ENCODE measurements around the gene ROBO1. TPM values are rescaled to one million over a fixed set of nuclear protein-coding genes. Genes with fewer than 3 reads are reported as not detected.

Gene ROBO1
- total RNA-seq, 2 donors from 2014 or later, result not detected

- H3K27ac Mint-ChIP-seq, result no peak overlapping the region
- no peak for ATAC-seq
These were observed 114.5 kb downstream of the ROBO1 start for GRCh38 chr3:79653266-79653830.

GRCh38 chr3:79651536-79652065 is 116.2 kb downstream of the ROBO1 start:
- no peaks in the 10 kb centered on the region for H3K9me3 ChIP-seq (ENCODE audit: control insufficient read depth, low read length, poor library complexity, severe bottlenecking)

More at GRCh38 chr3:79653266-79653830, 114.5 kb downstream of the ROBO1 start:
- Mint-ChIP-seq H3K4me3 (no peak overlapping the region), H3K4me1 (no peaks in the 10 kb centered on the region), H3K36me3 (ENCODE audit: low read depth) (no peaks in the 10 kb centered on the region), H3K27me3 (no peaks in the 10 kb centered on the region)
- H3K9me3 ChIP-seq (ENCODE audit: control insufficient read depth, low read length, poor library complexity, severe bottlenecking), result no peaks in the 10 kb centered on the region
- no peak for DNase-seq

GRCh38 chr3:79639855-79640254 is 127.9 kb downstream of the ROBO1 start:
- DNase-seq (no peak), ATAC-seq (no peak)
- Mint-ChIP-seq H3K27me3 (no peaks in the 10 kb centered on the region), H3K27ac (no peak overlapping the region), H3K36me3 (ENCODE audit: low read depth) (no peaks in the 10 kb centered on the region), H3K4me3 (no peak overlapping the region), H3K4me1 (no peaks in the 10 kb centered on the region)
- H3K9me3 ChIP-seq (ENCODE audit: control insufficient read depth, low read length, poor library complexity, severe bottlenecking), result no peaks in the 10 kb centered on the region

More at GRCh38 chr3:79651536-79652065, 116.2 kb downstream of the ROBO1 start:
- H3K4me1 Mint-ChIP-seq, result no peaks in the 10 kb centered on the region
- no peaks in the 10 kb centered on the region for H3K36me3 Mint-ChIP-seq (ENCODE audit: low read depth)
- ATAC-seq, result no peak
- no peak overlapping the region for H3K4me3 Mint-ChIP-seq
- no peak for DNase-seq
- H3K27me3 Mint-ChIP-seq, result no peaks in the 10 kb centered on the region
- H3K27ac Mint-ChIP-seq, result no peak overlapping the region

- no peaks in the 10 kb centered on the region for H3K27me3 Mint-ChIP-seq
- no peak overlapping the region for H3K4me3 Mint-ChIP-seq
- no peak overlapping the region for H3K27ac Mint-ChIP-seq
- H3K9me3 ChIP-seq (ENCODE audit: control insufficient read depth, low read length, poor library complexity, severe bottlenecking), result no peaks in the 10 kb centered on the region
- no peaks in the 10 kb centered on the region for H3K4me1 Mint-ChIP-seq
- DNase-seq (no peak), ATAC-seq (no peak)
- H3K36me3 Mint-ChIP-seq (ENCODE audit: low read depth), result no peaks in the 10 kb centered on the region
These were observed 131.4 kb downstream of the ROBO1 start for GRCh38 chr3:79636372-79636771.

GRCh38 chr3:79632842-79633241 is 135.0 kb downstream of the ROBO1 start:
- H3K9me3 ChIP-seq (ENCODE audit: control insufficient read depth, low read length, poor library complexity, severe bottlenecking), result no peaks in the 10 kb centered on the region
- ATAC-seq (no peak), DNase-seq (no peak)
- no peaks in the 10 kb centered on the region for H3K27me3 Mint-ChIP-seq
- no peak overlapping the region for H3K27ac Mint-ChIP-seq
- no peak overlapping the region for H3K4me3 Mint-ChIP-seq
- H3K4me1 Mint-ChIP-seq, result no peaks in the 10 kb centered on the region
- no peaks in the 10 kb centered on the region for H3K36me3 Mint-ChIP-seq (ENCODE audit: low read depth)

GRCh38 chr3:79618883-79619282 is 148.9 kb downstream of the ROBO1 start:
- ATAC-seq (no peak), DNase-seq (no peak)
- H3K36me3 Mint-ChIP-seq (ENCODE audit: low read depth), result no peaks in the 10 kb centered on the region
- no peak overlapping the region for H3K4me3 Mint-ChIP-seq
- H3K4me1 Mint-ChIP-seq, result no peaks in the 10 kb centered on the region
- H3K9me3 ChIP-seq (ENCODE audit: control insufficient read depth, low read length, poor library complexity, severe bottlenecking), result no peaks in the 10 kb centered on the region
- no peak overlapping the region for H3K27ac Mint-ChIP-seq
- H3K27me3 Mint-ChIP-seq, result no peaks in the 10 kb centered on the region

GRCh38 chr3:79606414-79606813 is 161.4 kb downstream of the ROBO1 start:
- Mint-ChIP-seq H3K27me3 (no peaks in the 10 kb centered on the region), H3K4me1 (no peaks in the 10 kb centered on the region), H3K4me3 (no peak overlapping the region), H3K36me3 (ENCODE audit: low read depth) (no peaks in the 10 kb centered on the region), H3K27ac (no peak overlapping the region)
- DNase-seq (no peak), ATAC-seq (no peak)
- no peaks in the 10 kb centered on the region for H3K9me3 ChIP-seq (ENCODE audit: control insufficient read depth, low read length, poor library complexity, severe bottlenecking)

GRCh38 chr3:79604681-79605080 is 163.1 kb downstream of the ROBO1 start:
- ATAC-seq (no peak), DNase-seq (no peak)
- H3K4me1 Mint-ChIP-seq, result no peaks in the 10 kb centered on the region
- H3K4me3 Mint-ChIP-seq, result no peak overlapping the region
- no peak overlapping the region for H3K27ac Mint-ChIP-seq
- no peaks in the 10 kb centered on the region for H3K36me3 Mint-ChIP-seq (ENCODE audit: low read depth)
- H3K27me3 Mint-ChIP-seq, result no peaks in the 10 kb centered on the region
- H3K9me3 ChIP-seq (ENCODE audit: control insufficient read depth, low read length, poor library complexity, severe bottlenecking), result no peaks in the 10 kb centered on the region

GRCh38 chr3:79602385-79602784 is 165.4 kb downstream of the ROBO1 start:
- H3K4me3 Mint-ChIP-seq, result no peak overlapping the region
- ATAC-seq (no peak), DNase-seq (no peak)
- no peak overlapping the region for H3K27ac Mint-ChIP-seq
- H3K9me3 ChIP-seq (ENCODE audit: control insufficient read depth, low read length, poor library complexity, severe bottlenecking), result no peaks in the 10 kb centered on the region
- H3K27me3 Mint-ChIP-seq, result no peaks in the 10 kb centered on the region
- H3K36me3 Mint-ChIP-seq (ENCODE audit: low read depth), result no peaks in the 10 kb centered on the region
- H3K4me1 Mint-ChIP-seq, result no peaks in the 10 kb centered on the region

GRCh38 chr3:79598594-79598993 is 169.2 kb downstream of the ROBO1 start:
- Mint-ChIP-seq H3K36me3 (ENCODE audit: low read depth) (no peaks in the 10 kb centered on the region), H3K4me1 (no peaks in the 10 kb centered on the region), H3K27me3 (no peaks in the 10 kb centered on the region), H3K27ac (no peak overlapping the region), H3K4me3 (no peak overlapping the region)
- no peak for ATAC-seq
- H3K9me3 ChIP-seq (ENCODE audit: control insufficient read depth, low read length, poor library complexity, severe bottlenecking), result no peaks in the 10 kb centered on the region
- no peak for DNase-seq

GRCh38 chr3:79597709-79598108 is 170.1 kb downstream of the ROBO1 start:
- Mint-ChIP-seq H3K4me1 (no peaks in the 10 kb centered on the region), H3K4me3 (no peak overlapping the region), H3K27ac (no peak overlapping the region), H3K36me3 (ENCODE audit: low read depth) (no peaks in the 10 kb centered on the region), H3K27me3 (no peaks in the 10 kb centered on the region)
- no peak for ATAC-seq
- no peak for DNase-seq
- H3K9me3 ChIP-seq (ENCODE audit: control insufficient read depth, low read length, poor library complexity, severe bottlenecking), result no peaks in the 10 kb centered on the region

GRCh38 chr3:79587150-79587549 is 180.6 kb downstream of the ROBO1 start:
- ATAC-seq, result no peak
- no peaks in the 10 kb centered on the region for H3K9me3 ChIP-seq (ENCODE audit: control insufficient read depth, low read length, poor library complexity, severe bottlenecking)
- Mint-ChIP-seq H3K27me3 (no peaks in the 10 kb centered on the region), H3K4me3 (no peak overlapping the region), H3K27ac (no peak overlapping the region), H3K36me3 (ENCODE audit: low read depth) (no peaks in the 10 kb centered on the region), H3K4me1 (no peaks in the 10 kb centered on the region)
- DNase-seq, result no peak

GRCh38 chr3:79586232-79586631 is 181.6 kb downstream of the ROBO1 start:
- H3K4me3 Mint-ChIP-seq, result no peak overlapping the region
- H3K36me3 Mint-ChIP-seq (ENCODE audit: low read depth), result no peaks in the 10 kb centered on the region
- no peak overlapping the region for H3K27ac Mint-ChIP-seq
- no peaks in the 10 kb centered on the region for H3K9me3 ChIP-seq (ENCODE audit: control insufficient read depth, low read length, poor library complexity, severe bottlenecking)
- H3K4me1 Mint-ChIP-seq, result no peaks in the 10 kb centered on the region
- ATAC-seq, result no peak
- DNase-seq, result no peak
- H3K27me3 Mint-ChIP-seq, result no peaks in the 10 kb centered on the region

- ATAC-seq (no peak), DNase-seq (no peak)
- Mint-ChIP-seq H3K4me3 (no peak overlapping the region), H3K27me3 (no peaks in the 10 kb centered on the region), H3K27ac (no peak overlapping the region), H3K4me1 (no peaks in the 10 kb centered on the region), H3K36me3 (ENCODE audit: low read depth) (no peaks in the 10 kb centered on the region)
- no peaks in the 10 kb centered on the region for H3K9me3 ChIP-seq (ENCODE audit: control insufficient read depth, low read length, poor library complexity, severe bottlenecking)
These were observed 194.9 kb downstream of the ROBO1 start for GRCh38 chr3:79572930-79573329.
